ENCODE results near the gene PRTN3.

The PRTN3 gene

DNA sequence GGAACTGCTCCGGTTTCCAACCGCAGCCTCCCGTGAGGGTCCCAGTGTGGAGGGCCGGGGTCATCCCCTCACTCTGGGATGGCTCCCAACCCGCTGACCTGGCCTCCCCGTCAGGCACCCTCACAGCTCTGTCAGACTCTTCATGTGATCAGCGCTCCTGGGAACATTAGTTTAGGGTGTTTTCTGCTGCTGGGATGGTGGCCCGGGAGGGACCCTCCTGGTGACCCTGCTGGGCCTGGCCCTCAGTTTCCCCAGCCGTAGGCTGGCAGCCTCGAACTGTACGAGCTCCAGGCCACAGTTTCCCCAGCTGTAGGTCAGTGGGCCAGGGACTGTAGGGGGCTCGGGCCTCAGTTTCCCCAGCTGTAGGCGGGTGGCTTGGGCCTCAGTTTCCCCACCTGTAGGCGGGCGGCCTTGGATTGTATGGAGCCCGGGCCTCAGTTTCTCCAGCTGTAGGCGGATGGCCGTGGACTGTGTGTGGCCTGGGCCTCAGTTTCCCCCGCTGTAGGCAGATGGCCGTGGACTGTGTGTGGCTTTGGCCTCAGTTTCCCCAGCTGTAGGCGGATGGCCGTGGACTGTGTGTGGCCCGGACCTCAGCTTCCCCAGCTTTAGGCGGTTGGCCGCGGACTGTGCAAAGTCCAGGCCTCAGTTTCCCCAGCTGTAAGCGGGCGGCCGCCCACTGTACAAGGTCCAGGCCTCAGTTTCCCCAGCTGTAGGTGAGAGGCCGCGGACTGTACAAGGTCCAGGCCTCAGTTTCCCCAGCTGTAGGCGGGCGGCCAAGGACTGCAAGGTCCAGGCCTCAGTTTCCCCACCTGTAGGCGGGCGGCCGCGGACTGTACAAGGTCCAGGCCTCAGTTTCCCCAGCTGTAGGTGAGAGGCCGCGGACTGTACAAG lies 44.9 kb upstream of the PRTN3 start:
- in situ Hi-C loops (cut with HindIII; ENCODE audit: low sequenced_read_pairs), result no loop called here
- TF ChIP-seq, protein P1, sequence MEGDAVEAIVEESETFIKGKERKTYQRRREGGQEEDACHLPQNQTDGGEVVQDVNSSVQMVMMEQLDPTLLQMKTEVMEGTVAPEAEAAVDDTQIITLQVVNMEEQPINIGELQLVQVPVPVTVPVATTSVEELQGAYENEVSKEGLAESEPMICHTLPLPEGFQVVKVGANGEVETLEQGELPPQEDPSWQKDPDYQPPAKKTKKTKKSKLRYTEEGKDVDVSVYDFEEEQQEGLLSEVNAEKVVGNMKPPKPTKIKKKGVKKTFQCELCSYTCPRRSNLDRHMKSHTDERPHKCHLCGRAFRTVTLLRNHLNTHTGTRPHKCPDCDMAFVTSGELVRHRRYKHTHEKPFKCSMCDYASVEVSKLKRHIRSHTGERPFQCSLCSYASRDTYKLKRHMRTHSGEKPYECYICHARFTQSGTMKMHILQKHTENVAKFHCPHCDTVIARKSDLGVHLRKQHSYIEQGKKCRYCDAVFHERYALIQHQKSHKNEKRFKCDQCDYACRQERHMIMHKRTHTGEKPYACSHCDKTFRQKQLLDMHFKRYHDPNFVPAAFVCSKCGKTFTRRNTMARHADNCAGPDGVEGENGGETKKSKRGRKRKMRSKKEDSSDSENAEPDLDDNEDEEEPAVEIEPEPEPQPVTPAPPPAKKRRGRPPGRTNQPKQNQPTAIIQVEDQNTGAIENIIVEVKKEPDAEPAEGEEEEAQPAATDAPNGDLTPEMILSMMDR (IDR thresholded peaks at IDR 0.05; ENCODE audit: low read depth, low read length), result no peak
- no peak for DNase-seq (ENCODE audit: low read depth, low spot score)

DNA sequence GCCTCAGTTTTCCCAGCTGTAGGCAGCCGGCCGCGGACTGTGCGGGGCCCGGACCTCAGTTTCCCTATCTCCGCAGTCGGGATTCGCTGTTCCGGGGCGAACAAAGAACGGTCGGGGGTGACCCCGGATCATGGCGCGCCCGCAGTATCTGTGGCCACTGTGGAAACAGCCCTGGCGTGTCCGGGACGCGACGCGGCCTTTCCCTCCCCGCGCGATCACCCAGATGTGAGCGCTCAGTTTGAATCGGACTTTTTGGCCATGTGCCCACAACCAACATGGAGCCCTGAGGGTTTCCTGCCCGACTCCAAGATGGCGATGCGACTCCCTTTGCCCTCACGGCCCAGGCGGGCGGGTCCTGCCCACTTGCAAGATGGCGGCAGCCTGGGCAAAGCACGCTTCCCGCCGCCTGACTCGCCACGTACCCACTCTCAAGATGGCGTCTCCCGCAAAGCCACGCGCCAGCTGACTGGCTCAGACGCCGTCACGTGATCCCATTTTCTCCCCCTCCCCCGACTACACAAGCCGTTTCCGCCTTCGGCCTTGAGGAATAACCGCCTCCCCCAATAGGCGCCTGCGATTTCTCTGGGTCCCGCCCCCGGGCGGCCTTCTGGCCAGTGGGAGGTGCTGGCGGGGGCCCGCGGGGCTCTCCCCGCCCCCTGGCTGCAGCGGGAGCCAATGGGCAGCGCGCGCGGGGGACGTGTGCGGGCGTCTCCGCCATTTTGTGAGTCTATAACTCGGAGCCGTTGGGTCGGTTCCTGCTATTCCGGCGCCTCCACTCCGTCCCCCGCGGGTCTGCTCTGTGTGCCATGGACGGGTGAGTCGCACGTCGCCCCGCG lies 43.9 kb upstream of the PRTN3 start, which contains the start of gene PTBP1:
PTBP1 (plus strand) TSS at position 761 of the 836 bp plus-strand sequence; CDS start at position 807, 46 bp downstream.
- in situ Hi-C loops (cut with HindIII; ENCODE audit: low sequenced_read_pairs), result no loop called here
- TF ChIP-seq, protein P1 (IDR thresholded peaks at IDR 0.05; ENCODE audit: low read depth, low read length), result no peak
- peak within 1 kb of the TSS; percentile 88 for H3K4me3 ChIP-seq (ENCODE audit: low read depth, low read length)
- DNase-seq (ENCODE audit: low read depth, low spot score), result peak; percentile 100

More for the DNA sequence above, 44.9 kb upstream of the PRTN3 start:
- H3K4me3 ChIP-seq (ENCODE audit: low read depth, low read length), result peak overlapping the region; percentile 61

DNA sequence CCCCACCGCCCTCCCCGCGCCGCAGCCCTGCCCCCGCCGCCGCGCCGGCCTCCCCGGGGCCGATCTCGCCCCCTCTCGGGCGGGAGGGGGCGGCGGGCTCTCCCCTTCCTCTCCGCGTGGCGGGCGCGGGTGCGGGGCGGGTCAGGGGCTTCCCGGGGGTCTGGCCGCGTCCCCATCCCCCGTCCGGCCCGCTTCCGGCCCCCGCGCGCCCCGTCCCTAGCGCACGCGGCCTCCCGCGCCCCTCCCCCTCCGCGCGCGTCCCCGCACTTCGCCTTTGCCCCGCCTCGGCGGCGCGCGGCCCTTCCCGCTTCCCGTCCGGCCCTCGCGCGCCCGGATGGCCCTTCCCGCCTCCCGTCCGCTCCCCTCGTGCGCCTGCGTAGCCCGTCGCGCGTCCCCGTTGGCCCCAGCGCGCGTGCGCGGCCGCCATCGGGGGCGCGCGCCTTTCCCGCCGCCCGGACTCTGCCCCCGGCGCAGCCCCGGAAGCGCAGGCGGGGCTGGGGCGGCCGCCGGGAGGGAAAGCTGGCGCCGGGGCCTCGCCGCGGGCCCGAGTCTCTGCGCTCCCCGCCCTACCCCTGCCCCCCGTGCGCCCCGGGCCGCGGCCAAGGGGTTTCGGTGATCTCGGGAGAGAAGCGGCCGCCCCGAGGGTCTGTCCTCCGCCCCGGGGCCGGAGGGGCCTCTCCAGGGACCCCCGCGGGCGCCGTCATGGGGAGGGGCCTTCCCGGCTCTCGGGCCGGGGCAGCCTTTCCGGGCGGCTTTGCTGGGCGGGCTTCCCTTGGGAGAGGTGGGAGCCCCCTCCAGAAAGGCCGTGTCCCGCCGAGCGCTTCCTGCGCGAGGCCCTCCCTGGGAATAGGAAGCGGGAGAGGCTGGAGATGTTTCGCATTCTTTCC lies 43.0 kb upstream of the PRTN3 start:
- DNase-seq (ENCODE audit: low read depth, low spot score), result peak; percentile 87
- in situ Hi-C loops (cut with HindIII; ENCODE audit: low sequenced_read_pairs), result no loop called here
- TF ChIP-seq, protein P1 (IDR thresholded peaks at IDR 0.05; ENCODE audit: low read depth, low read length), result no peak
- H3K4me3 ChIP-seq (ENCODE audit: low read depth, low read length), result peak overlapping the region; percentile 88

DNA sequence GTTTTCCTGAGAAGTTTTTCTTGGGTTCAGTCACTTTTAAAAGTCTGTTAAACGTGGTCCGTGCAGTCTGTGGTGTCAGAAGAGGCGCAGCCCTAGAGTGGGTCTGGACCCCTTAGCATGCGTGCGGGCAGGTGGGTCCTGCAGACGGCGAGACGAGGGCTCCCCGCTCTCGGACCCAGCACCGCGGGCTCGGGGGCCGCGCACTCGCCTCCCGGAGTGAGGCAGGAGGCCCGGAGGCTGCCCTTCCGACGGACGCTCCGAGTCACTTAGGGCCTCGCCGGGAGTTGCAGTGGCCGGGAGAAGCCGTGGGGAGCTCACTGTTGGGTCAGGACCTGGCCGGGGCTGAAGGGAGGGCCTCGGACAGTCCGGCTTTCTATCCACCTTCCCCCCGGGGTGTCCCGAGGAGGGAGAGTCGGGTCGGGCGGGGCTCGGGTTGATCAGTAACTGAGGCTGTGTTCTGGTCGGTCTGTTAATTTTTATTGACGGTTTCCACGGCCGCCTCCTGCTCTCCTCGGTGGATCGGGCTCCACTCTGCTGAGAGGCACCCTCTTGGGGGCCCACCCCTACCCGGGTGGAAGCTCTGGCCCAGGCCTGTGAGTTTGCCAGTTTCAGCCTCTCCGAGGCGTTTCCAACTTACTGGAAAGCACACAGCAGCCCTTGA lies 42.3 kb upstream of the PRTN3 start:
- no peak for DNase-seq (ENCODE audit: low read depth, low spot score)
- in situ Hi-C loops (cut with HindIII; ENCODE audit: low sequenced_read_pairs), result no loop called here
- peak overlapping the region; percentile 88 for H3K4me3 ChIP-seq (ENCODE audit: low read depth, low read length)
- TF ChIP-seq, protein P1 (IDR thresholded peaks at IDR 0.05; ENCODE audit: low read depth, low read length), result no peak

DNA sequence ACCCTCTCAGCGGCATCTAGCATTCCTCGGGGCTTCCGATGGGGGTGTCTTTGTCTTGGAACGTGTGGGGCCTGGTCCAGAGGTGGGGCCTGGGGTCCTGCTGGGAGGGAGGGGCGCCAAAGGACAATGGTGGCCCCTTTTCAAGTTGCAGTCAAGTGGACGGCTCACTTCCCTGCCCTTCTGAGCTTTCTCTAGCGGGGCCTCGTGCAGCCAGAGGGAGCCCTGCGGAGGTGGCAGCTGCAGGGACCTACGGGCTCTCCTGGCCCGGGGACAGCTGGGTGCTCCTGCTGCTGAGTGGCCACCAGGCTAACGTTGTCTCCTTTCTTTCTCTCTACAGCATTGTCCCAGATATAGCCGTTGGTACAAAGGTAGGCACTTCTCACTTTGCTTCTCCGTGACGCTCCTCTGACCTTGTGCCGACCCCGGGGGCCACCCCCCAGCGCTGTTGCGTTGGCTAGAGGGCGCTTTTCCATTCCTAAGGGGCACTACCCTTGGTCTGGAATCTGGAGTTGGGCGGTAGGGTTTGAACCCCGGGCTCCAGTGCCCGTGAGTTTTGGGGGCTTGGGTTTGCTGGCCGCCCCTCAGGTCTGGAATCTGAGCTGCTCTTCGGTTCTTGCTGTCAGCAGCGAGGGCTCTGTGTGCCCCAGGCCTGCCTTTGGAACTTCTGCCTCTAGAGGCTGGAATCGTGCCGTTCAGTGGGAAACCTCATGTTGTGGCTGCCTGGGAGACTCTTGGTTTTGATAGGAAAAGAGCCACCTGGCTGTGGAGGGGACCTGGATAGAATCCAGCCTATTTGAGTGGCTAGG lies 41.5 kb upstream of the PRTN3 start:
- in situ Hi-C loops (cut with HindIII; ENCODE audit: low sequenced_read_pairs), result no loop called here
- peak overlapping the region; percentile 88 for H3K4me3 ChIP-seq (ENCODE audit: low read depth, low read length)
- DNase-seq (ENCODE audit: low read depth, low spot score), result peak; percentile 47
- TF ChIP-seq, protein P1 (IDR thresholded peaks at IDR 0.05; ENCODE audit: low read depth, low read length), result peak; percentile 32
